Transverse colon (tissue), 4 donors: ENCODE data around the gene STYXL1.

Source experiments
- CTCF ChIP-seq, 5 experiments: fragments of 200-600 bp in 3 of 5; fragments of 450-650 bp in 2 of 5; sonication (generic) in 3 of 5; IDR thresholded peaks; 1 replicate in 2 of 5; 2 replicates in 3 of 5; pipeline ENCODE4 v1.5.1; 2016 to 2017; ENCODE audit warnings: antibody characterized with exemption in 5 of 5, inconsistent platforms in 3 of 5, mild to moderate bottlenecking in 2 of 5, moderate library complexity in 1 of 5
- EP300 ChIP-seq: sonication (generic); formaldehyde crosslinking; IDR thresholded peaks from one replicate; pipeline ENCODE4 v1.6.1; 2017; ENCODE audit warnings: antibody characterized with exemption, low read depth
- POLR2A ChIP-seq: fragments of 450-650 bp; IDR thresholded peaks from one replicate; pipeline ENCODE4 v1.6.1; 2016; ENCODE audit warnings: antibody characterized with exemption, mild to moderate bottlenecking, moderate library complexity
- POLR2AphosphoS5 ChIP-seq, 3 donors: sonication (generic); formaldehyde crosslinking; IDR thresholded peaks; one replicate each; pipeline ENCODE4 v1.6.1; 2016; ENCODE audit warnings: antibody characterized with exemption in 3 of 3

- TF ChIP-seq CTCF (IDR thresholded peaks at IDR 0.05) (no peak), EP300 (no peak), POLR2A (no peak), POLR2AphosphoS5 (IDR thresholded peaks at IDR 0.05) (no peak)
Measured at GRCh38 chr7:76023002-76023401, 24.8 kb downstream of the STYXL1 start.
